ENCODE results near the gene IMMP2L.

DNA sequence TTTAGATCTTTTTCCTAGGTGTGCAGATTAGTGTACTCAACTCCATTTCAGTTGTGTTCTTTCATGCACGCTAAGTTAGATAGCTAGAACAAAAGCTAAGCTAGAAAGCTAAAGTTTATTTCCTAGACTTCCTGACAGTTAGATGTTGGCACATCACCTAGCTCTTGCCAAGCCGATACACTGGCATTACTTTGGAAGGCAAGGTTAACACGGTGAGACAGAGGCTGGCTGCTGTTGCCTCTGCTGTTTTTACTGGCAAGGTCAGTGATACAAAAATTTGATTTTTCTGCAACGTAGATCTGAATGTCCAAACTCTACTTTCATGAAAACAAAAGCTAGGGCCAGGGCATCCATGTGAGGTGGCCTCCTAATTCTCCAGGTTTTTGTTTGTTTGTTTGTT is 203.4 kb downstream of the IMMP2L start:
- TF ChIP-seq POLR2AphosphoS5 (IDR thresholded peaks at IDR 0.05; ENCODE audit: insufficient read depth, low read depth, low read length) (no peak), POLR2A (IDR thresholded peaks at IDR 0.05; ENCODE audit: low read depth, low read length) (no peak), EZH2 (IDR thresholded peaks at IDR 0.05; ENCODE audit: borderline replicate concordance, low read depth, low read length, severe bottlenecking) (no peak), MAX (IDR thresholded peaks at IDR 0.05; ENCODE audit: insufficient read depth, insufficient read length) (no peak), JUN (IDR thresholded peaks at IDR 0.05; ENCODE audit: borderline replicate concordance, insufficient read depth, insufficient read length, low read depth) (no peak), MYC (IDR thresholded peaks at IDR 0.05; ENCODE audit: low read depth, low read length) (no peak), FOS (IDR thresholded peaks at IDR 0.05; ENCODE audit: borderline replicate concordance, insufficient read depth, low read length) (no peak)
- TF ChIP-seq, protein P1, sequence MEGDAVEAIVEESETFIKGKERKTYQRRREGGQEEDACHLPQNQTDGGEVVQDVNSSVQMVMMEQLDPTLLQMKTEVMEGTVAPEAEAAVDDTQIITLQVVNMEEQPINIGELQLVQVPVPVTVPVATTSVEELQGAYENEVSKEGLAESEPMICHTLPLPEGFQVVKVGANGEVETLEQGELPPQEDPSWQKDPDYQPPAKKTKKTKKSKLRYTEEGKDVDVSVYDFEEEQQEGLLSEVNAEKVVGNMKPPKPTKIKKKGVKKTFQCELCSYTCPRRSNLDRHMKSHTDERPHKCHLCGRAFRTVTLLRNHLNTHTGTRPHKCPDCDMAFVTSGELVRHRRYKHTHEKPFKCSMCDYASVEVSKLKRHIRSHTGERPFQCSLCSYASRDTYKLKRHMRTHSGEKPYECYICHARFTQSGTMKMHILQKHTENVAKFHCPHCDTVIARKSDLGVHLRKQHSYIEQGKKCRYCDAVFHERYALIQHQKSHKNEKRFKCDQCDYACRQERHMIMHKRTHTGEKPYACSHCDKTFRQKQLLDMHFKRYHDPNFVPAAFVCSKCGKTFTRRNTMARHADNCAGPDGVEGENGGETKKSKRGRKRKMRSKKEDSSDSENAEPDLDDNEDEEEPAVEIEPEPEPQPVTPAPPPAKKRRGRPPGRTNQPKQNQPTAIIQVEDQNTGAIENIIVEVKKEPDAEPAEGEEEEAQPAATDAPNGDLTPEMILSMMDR (IDR thresholded peaks at IDR 0.05; ENCODE audit: extremely low read depth in 1 of 2, insufficient read depth in 1 of 2, low read depth in 1 of 2, low read length in 2 of 2) = no peak
